Activated CD8-positive, alpha-beta memory T cell treated with anti-CD3 and anti-CD28 coated beads for 4 hours (primary cell): ENCODE results near the gene CIBAR2.
"Not testable (repeated sequence)": the region's sequence is repeated elsewhere in the genome, so short reads cannot be mapped to it uniquely, and the experiment has no call there.

ENCODE experiments used
- DNase-seq, 2 donors: peaks; one replicate each; pipeline ENCODE4 v3.0.0-alpha.2; 2020; ENCODE audit warnings: low read depth in 2 of 2

Gene CIBAR2

DNA sequence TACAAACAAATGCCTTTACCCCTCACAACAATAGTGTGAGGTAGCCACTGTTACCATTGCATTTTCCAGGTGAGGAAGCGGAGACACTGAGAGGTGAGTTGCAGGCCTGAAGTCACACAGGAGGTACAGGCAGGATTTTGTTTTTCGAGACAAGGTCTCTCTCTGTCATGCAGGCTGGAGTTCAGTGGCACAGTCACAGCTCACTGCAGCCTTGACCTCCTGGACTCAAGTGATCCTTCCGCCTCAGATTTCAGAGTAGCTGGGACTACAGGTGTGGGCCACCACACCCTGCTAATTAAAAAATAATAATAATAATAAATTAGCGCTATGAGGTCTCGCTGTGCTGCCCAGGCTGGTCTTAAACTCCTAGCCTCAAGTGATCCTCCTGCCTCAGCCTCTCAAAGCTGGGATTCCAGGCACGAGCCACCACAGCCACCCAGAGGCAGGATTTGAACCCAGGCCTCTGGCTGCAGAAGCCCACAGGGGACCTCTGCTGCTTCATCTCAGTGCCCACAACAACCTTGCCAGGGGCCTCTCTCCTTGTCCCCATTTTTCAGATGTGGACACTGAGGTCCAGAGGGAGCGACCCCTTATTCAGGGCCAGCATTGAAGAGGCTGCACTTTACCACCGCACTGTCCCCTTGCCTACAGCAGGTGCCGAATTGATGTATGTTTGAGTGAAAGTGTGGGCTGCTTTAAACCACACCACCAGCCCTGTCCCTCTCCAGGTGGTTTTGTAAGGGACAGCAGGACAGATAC lies 16.0 kb upstream of the CIBAR2 start:
- no peak for DNase-seq

DNA sequence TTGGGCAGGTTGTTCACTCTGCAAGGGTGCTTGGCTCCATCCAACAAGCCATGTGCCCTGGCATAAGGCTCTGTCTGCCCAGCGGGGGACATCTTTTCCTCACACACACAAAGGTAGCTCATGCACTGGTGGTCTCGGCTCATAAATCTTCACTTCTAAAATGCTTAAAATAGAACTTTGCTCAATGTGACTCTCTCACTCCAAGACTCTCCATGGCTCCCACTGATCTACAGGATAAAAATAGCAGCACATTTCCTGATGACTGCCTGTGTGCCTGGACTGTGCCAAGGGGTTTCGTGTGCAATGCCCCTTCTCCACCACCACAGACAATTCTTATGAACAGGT lies 15.1 kb upstream of the CIBAR2 start:
- no peak for DNase-seq

DNA sequence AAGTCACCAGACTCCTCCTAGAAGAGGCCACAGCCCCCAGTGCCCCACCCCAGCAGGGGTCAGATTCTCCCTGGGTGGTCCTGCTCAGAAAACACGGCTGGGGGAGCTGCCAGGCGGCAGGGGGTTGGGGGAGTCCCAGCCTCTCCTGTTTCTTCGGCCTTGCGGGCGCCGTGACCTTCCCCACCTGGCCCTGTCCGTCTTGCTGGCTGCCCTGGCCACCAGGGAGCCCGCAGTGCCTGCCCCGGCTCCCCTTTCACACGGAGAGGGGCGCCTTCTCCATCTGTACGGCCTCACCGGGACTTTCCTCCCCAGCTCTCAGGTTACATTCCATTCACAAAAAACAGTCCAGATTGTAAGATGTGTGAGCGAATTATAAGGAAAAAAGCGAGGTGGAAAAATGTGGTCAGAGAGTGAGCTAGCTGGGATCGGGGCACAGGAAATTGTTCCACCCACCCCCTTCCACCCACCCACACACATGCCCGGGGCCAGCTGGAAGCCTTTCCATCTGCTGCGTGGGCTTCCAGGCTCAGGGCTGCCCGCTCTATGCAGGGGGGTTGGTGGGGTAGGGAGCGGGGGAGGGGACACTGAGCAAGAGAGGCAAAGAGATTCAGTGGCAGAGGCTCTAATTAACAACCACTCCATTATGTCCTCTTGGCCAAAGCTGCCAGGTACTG lies 14.6 kb upstream of the CIBAR2 start:
- DNase-seq = peak in 1 of 2 donors; percentile 39

- DNase-seq = no peak
Observed at GRCh38 chr16:85126394-85126704, 14.1 kb upstream of the CIBAR2 start.

GRCh38 chr16:85125570-85126393 lies 13.5 kb upstream of the CIBAR2 start:
- DNase-seq = no peak

- DNase-seq = no peak
Observed at GRCh38 chr16:85124636-85125346, 12.5 kb upstream of the CIBAR2 start.

- no peak for DNase-seq
Observed at GRCh38 chr16:85123891-85124635, 11.8 kb upstream of the CIBAR2 start.

- DNase-seq = not testable (repeated sequence)
Observed at GRCh38 chr16:85123441-85123840, 11.2 kb upstream of the CIBAR2 start.

GRCh38 chr16:85120006-85120340 lies 7.7 kb upstream of the CIBAR2 start:
- no peak for DNase-seq

DNA sequence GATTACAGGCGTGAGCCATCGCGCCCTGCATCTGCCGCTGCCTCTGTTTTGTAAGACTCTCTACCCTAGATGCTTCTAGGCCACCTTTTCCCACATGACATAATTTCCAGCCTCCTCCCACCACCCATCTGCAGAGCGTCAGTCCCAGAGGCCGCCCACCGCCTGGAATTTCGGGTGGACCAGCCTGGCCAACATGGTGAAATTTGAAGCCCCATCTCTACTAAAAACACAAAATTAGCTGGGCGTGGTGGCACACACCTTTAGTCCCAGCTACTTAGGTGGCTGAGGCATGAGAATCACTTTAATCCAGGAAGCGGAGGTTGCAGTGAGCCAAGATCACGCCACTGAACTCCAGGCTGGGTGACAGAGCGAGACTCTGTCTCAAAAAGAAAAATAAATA lies 5.1 kb upstream of the CIBAR2 start:
- DNase-seq = no peak

DNA sequence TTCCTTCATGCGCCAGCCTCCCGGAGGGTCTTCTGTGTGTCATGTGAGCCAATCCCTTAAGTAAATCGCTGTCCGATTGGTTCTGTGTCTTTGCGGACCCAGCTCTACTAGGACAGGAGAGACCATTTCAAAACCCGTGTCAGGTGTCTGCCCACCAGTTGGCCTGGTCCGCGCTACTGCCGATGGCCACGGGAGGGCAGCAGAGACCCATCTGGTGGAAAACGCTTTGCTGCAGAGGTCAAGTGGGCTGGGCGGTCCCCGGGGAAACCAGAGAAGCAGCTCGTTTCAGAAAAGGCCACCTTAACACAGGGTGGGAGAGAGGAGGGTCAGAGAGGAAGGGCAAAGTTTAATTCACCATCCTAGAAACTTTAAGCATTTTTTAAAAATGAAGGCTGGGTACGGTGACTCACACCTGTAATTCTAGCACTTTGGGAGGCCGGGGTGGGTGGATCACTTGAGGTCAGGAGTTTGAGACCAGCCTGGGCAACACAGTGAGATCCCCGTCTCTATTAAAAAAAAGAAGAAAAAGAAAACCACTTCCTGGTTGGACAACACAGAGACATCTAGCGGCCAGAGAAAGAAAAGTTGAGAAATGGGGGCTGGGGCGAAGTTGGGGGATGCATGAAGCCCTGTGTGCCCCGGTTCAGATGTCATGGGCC lies 2.8 kb upstream of the CIBAR2 start:
- DNase-seq = peak; percentile 55 to 73

DNA sequence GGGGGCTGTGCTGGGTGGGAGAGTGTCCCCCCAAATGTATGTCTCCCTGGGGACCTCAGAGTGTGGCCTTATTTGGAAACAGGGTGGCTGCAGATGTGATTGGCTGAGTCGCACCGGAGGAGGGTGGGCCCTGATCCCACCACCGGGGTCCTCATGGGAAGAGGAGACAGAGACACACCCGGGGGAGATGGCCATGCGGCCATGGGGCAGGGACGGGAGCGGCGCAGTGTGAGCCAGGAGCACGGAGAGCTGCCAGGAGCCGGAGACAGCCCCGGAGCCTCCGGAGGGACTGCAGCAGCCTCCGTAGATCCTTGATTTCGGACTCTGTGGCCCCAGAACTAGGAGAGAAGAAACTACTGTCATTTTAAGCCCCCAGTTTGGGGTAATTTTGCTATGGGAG lies 1.6 kb upstream of the CIBAR2 start:
- DNase-seq = no peak

- no peak for DNase-seq
Observed at GRCh38 chr16:85113168-85113733, 979 bp upstream of the CIBAR2 start.

GRCh38 chr16:85111184-85111583 lies 1.1 kb downstream of the CIBAR2 start:
- DNase-seq = no peak

GRCh38 chr16:85110105-85110504 lies 2.2 kb downstream of the CIBAR2 start:
- DNase-seq = no peak

DNA sequence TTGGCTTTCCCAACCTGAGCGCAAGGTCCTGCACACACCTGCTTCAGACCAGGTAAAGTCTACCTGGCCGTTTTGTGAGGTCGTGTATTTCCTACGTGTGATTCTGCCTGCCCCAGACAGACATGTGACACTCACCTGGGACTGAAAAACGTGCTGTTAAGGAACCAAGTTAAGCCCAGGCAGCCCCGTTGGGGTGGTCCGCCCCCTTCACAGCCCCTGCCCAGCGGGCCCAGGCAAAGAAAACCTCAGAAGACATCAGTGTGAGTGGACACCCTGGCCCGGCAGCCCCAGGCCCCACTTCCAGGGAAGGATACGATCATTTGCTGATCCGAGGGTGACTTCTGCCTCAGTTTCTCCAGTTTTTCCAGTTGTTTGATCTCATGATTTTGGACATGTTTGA lies 4.7 kb downstream of the CIBAR2 start:
- DNase-seq = no peak

DNA sequence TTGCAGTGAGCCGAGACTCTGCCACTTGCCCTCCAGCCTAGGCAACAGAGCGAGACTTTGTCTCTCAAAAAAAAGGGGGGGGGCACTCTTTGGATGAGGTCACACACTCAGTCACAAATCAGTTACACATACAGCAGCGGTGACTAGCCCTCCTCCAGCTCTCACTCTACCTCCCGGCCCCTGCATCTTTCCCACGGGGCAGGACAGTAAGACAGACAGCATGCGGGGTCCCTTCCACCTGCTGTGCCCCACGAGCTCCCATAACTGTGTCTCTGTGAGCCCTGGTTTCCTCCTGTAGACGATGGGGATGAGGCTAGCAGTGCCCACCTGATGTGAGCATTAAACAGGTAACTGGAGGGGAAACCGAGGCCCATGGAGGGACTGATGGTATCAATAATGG lies 5.2 kb downstream of the CIBAR2 start:
- DNase-seq = no peak

GRCh38 chr16:85105475-85105874 lies 6.8 kb downstream of the CIBAR2 start:
- DNase-seq = no peak

DNA sequence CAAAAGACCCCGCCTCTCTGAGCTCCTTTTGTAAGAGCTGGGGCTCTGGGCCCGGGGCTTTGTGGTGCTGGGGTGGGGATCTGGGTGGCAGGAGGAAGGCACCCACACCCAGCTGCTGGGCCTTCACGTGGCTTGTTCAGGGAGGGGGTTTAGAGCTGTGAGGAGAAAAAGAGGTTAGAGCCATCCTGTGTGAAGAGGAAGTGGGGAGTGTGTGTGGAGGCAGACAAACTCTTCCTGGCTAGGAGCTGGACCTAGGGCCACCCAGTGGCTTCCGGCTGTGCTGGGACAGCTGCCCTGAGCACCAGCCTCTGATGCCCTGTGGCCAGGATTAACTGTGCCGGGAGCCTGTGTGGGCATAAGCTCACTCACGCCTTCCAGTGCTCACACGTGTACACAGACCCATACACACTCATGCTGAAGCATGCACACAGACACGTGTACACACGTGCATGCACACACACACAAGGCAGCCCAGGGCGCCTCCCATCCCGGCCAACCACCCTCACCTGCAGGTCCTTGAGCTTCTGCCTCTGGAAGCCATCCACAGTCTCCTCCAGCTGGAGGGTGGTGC lies 7.4 kb downstream of the CIBAR2 start:
- no peak for DNase-seq

DNA sequence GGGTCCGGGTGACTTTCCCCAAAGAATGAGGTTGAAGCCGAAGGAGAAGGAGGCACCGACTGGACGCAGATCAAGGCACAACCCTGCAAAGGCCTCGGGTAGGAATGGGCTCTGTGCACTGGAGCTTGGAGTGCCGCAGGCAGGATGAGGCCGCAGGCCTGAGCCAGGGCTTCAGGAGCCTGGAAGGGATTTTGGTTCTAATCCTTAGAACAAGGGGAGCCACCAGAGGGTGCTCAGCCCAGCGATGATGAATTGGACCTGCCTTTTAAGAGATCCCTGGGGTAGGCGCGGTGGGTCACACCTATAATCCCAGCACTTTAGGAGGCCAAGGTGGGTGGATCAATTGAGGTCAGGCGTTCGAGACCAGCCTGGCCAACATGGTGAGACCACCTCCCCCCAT lies 8.1 kb downstream of the CIBAR2 start:
- no peak for DNase-seq
